LoVo (cell line): ENCODE data around the gene KCTD15.
A peak's percentile ranks its signal among the peaks of the same experiment; 100 is the strongest.

Experiments used
- DNase-seq: peaks from one replicate; pipeline ENCODE4 v3.0.0-alpha.2; 2016; ENCODE audit warnings: low spot score

KCTD15 gene

GRCh38 chr19:33771384-33772101 is 25.1 kb upstream of the KCTD15 start:
- DNase-seq: peak; percentile 51

- DNase-seq: no peak
Measured at GRCh38 chr19:33772102-33772857, 24.4 kb upstream of the KCTD15 start.

GRCh38 chr19:33772858-33773180 is 23.9 kb upstream of the KCTD15 start:
- DNase-seq: no peak

- no peak for DNase-seq
Measured at GRCh38 chr19:33773704-33774624, 22.7 kb upstream of the KCTD15 start.

GRCh38 chr19:33774751-33775150 is 21.9 kb upstream of the KCTD15 start:
- DNase-seq: no peak

- DNase-seq: no peak
Measured at GRCh38 chr19:33775731-33776487, 20.8 kb upstream of the KCTD15 start.

GRCh38 chr19:33777351-33777750 is 19.3 kb upstream of the KCTD15 start:
- DNase-seq: no peak

GRCh38 chr19:33777753-33778088 is 18.9 kb upstream of the KCTD15 start:
- no peak for DNase-seq

- DNase-seq: peak; percentile 85
Measured at GRCh38 chr19:33778089-33778791, 18.4 kb upstream of the KCTD15 start.

GRCh38 chr19:33779849-33780248 is 16.8 kb upstream of the KCTD15 start:
- no peak for DNase-seq

- no peak for DNase-seq
Measured at GRCh38 chr19:33780251-33780650, 16.4 kb upstream of the KCTD15 start.

- DNase-seq: no peak
Measured at GRCh38 chr19:33780746-33781145, 15.9 kb upstream of the KCTD15 start.

- DNase-seq: no peak
Measured at GRCh38 chr19:33781415-33781935, 15.2 kb upstream of the KCTD15 start.

- DNase-seq: no peak
Measured at GRCh38 chr19:33781996-33782395, 14.7 kb upstream of the KCTD15 start.

GRCh38 chr19:33784432-33784831 is 12.2 kb upstream of the KCTD15 start:
- DNase-seq: no peak

GRCh38 chr19:33785795-33786194 is 10.9 kb upstream of the KCTD15 start:
- no peak for DNase-seq

GRCh38 chr19:33788676-33789075 is 8.0 kb upstream of the KCTD15 start:
- DNase-seq: no peak

GRCh38 chr19:33789344-33789743 is 7.3 kb upstream of the KCTD15 start:
- DNase-seq: no peak

GRCh38 chr19:33794683-33795369 is 1.8 kb upstream of the KCTD15 start:
- no peak for DNase-seq

GRCh38 chr19:33795370-33796163 is 1.1 kb upstream of the KCTD15 start:
- peak; percentile 86 for DNase-seq
